Germinal center (tissue), 1 donor: ENCODE measurements around the gene CCDC182.
A peak's percentile ranks its signal among the peaks of the same experiment; 100 is the strongest.

Experiments
- DNase-seq: peaks from one replicate; pipeline ENCODE4 v3.0.0; 2012; ENCODE audit warnings: mixed read lengths, low spot score

The CCDC182 gene

DNA sequence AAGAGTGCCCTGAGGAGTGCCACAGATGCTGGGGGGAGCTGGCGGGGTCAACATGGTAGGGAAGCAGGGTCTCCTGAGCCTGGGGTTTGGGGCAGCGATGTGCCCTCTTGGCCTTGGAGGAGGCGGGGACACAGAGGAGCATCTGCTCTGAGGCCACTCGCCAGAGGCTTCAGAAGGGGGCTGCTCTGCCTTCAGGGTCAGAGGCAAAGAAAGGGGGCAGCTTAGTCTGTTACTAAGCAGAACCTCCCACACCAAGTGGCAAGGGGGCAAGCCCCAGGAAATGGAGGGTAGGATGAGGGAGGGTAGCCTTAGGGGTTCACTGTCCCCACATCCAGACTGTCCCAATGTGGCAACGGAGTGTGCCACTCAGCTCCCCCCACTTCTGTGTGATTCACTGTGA, 18.3 kb downstream of the CCDC182 start:
- no peak for DNase-seq

DNA sequence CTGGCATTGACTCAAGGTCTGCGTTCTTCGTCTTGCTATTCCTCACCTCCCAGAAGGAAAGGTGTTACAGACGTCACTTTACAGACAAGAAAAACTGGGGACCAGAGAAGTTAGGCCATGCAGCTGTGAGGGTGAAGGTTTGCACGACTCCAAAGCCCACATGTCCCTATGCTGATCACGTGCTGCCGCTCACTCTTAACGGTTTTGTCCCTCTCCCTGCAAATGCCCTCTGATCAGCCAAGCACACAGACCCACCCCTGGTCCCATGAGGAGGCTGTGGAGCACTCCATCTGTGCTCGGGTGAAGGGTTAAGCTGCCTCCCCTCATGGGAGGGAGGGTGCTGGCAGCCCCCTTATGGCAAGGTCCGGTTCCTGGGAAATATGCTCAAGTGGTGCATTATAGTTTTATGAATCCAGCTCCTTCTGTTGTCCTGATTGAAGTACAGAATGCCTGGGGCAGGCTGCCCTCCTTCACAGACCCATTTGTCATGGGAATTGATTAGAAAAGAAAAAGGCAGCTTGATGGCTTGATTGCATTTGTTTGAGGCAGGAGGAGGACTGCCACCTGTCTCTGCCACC, 18.8 kb downstream of the CCDC182 start:
- DNase-seq = no peak

DNA sequence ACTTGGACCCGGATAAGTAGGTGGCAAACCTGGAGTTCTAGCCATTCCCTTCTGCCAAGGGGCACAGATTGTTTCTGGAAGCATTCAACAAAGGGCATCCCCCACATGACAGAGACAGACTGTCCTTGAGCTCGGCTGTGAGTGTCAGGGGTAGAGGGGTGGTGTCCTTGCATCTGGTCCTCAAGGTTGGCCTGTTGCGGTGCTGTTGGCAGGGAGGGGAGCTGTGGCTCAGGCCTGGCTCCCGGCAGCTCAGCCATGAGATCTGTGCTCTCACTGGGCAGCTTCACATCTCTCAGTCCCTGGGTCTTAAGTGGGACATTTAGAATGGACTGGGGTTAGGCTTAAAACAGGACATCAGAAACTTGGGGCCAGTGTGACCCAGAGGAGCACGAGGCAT, 20.4 kb downstream of the CCDC182 start:
- DNase-seq = no peak

DNA sequence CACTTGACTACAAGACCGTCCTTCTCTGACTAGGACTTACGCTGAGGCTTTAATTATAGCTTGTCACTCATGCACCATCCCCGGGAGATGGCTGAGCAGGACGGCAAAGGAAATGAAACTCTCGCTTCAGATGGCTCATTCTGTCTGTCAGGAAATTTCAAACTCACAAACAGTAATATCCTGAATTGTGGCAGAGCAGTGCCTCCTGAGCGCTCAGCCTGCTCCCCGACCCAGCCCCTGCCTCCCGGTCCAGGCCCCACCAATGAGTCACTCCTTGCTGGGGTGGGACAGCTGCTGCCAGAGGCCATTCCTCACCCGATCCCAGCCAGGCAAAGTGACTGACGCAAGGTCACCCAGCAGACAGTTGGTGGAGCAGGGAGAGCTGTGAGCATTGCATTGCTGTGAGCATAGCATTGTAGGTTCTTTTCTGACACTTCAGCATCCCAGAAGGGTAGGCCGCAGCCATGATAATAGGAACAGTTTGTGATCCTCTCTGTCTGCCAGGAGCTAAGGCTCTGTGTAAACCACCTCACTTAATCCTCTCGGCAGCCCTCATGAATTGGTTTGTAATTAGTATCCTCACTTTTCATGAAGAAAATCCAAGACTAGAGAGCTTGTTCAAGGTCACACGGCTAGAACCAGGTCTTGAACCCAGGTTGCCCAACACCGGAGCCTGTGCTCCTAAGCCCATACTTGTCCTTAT, 20.9 kb downstream of the CCDC182 start:
- DNase-seq = peak; percentile 35

DNA sequence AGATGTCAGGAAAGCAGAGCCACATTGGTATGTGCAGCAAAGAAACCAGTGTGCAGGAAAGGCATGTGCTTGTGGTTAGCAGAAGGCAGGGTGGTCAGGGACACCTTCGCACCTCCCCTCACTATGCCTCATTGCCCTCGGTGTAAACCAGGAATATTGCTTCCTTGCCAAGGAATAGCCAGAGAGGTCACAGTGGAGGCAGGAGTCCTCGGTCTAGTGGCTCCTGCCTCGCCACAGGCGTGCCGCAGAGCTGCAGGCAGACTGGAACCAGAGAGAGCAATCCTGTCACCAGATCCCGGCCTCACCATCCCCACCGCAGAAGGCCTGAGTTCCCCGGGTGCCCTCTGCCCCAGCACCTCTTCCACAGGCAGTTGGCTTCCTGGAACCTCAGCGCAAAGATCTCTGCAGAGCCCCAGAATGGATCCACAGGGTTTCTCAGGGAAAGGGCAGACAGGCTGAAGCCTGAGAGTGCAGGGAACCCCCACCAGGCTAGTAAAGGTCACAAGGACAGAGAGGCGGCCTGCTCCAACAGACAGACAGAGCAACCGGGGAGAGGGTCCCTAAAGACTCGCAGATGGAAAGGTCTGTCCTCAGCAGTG, 21.6 kb downstream of the CCDC182 start:
- DNase-seq = no peak

DNA sequence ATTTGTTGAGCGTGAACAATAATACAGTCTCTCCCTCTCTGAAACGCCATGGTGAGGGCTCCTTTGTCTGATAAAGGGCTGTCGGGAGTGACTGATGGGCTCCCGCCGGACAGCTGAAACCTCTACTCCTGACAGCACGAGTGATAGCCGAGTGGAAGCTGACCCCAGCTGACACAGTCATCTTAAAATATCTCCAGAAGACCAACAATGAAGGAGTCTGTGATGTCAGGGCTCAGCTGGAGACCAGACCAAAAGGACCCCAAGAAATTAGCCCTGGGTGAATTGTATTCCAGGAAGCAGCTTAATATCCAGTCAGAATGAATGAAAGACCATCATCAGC, 22.4 kb downstream of the CCDC182 start:
- DNase-seq = no peak

DNA sequence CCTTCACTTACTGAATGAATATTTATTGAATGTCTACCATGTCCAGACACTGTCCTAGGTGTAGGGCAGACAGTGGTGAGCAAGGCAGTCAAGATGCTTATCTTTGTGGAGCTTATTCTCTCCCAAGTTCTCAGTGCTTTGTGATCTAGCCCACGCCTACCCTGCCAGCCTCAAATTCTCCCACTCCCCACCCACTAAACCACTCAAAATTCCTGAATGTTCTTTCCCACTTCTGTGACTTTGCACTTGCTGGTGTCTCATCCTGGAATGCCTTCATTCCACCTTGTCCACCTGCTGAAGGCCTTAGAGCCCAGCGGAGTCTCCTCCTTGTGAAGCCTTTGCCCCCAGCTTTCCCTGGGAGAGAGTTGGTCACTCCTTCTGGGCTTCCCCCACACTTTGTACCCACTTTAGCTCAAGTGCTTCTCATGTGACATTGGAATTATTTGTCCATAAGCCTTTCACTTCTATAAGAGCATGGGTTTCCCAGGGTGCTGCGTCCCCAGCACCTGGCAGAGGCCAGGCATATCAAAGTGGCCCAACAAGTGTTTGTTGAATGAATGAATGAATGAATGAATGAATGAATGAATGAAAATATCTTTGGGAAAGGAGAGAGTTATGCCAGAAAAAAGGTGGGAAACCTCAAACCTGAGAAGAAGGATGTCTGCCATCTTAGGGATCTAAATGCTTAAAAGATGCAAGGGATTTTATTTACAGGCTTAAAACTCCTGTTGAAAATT, 23.0 kb downstream of the CCDC182 start:
- no peak for DNase-seq

DNA sequence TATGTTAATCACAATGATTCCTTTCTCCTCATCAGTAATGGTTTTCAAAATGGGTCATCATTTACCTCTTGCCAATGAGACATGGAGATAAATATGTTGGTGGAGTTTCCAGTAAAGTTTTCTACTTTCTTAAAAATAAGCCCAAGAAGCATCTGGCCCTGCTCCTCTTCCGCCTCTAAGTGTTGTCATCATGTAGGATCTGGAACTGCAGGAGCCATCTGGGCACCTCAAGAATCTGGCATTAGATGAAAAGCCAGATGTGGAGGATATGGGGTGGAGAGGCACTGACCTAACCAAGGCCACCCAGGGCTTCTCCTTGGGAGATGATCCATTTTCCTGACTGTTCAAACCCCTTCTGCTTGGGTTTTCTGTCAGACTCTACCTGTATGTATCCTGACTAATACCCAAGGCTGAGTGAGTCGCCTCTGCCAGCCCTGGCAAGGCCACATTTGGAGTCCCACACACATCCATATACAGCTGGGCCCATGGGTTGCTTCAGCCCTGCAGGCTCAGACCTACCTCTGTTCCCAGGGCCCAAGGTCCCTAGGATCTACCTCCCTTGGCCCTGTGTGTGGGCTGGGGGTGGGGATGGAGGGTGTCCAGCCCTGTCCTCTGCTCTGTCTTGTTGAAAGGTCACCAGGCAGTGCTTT, 24.6 kb downstream of the CCDC182 start:
- no peak for DNase-seq

DNA sequence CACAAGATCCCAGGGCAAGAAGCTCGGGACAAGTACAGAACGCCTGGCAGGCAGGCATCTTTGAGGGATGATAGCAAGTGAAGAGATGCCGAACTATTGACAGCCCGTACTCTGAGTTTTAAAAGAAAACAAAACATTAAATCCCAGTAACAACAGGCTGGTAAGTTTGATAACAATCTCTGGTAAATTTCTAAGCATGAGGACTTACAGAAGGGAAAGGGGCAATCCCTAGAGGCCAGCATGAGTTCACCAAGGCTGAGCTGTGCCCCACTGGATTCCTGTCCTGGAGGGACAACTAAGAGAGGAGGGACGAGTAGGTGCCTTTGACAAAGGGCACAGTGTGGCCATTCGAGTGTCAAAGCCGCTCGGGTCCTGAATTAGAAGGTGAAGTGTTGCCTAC, 26.2 kb downstream of the CCDC182 start:
- no peak for DNase-seq

DNA sequence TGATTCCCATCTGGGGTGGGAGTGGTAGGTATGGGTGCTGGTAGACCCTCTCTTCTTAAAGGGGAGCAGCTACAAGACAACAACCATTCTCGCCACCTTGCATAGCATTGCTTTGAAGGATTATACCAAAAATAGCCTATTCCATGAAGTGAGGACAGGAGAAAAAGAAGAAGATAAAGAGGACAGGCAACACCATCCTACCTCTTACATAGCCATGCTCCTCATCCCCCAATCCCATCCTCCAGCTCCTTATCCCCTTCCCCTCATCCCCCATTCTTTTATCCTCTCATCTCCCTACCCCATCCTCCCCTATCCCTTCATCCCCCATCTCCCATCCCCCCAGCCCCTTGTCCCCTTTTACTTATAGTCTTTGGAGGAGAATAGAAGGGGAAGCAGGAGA, 29.1 kb downstream of the CCDC182 start:
- no peak for DNase-seq

DNA sequence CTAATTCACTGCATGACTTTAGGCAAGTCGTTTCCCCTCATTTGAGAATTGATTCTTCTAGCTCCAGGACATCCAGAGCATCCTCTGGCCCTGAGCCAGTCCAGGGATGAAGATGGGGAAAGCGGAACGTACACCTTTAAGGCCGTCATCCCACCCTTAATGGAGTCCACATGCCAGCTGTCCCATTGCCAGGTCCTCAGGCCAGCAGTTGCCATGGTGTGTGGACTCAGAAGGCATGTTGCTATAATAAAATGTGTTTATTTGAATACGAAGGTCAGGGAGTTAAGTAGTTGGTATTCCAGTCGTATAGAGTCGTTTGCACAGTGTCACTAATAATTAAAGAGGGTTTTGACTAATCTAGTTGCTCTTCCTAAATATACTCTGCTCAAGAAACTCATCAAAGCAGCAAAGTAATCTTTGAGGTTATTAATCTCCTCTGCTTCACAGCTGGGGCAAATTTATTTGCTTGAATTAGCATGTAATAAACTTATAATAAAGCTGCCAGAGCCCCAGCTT, 30.4 kb downstream of the CCDC182 start:
- DNase-seq = no peak

DNA sequence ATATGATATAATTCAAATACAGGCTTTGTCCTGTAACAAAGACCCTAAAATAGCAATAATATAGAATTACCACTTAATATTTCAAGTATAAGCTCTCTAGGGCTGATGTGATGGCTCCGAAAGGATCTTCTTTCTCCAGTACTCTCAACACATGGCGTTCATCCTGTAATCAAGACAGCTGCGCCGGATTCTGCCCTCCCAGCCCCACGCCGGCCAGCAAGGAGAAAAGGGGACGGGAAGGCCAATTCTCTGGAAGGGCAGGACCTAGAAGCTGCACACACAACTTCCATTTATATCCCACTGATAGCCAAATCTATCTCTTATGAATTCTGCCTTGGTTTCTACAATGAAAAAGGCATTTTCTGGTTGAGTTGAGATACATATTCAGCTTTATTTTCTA, 32.0 kb downstream of the CCDC182 start:
- DNase-seq = no peak

DNA sequence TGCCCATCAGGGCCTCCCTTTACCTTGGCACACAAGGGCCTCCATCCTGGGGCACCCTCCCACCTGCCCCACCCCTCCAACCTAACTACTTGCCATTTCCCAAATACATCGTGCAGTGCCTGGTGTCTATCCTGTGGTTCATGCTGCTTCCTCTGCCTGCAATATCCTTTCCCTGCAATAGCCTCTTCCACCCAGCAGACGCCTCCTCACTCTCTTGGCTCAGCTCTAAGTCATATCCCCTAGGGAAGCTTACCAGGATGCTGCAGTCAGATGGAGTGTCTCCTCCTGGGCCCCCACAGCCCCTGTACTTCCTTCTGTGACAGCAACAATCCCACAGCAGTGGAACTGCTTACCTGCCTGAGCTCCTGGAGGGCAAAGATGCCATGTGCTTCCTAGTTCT, 36.7 kb downstream of the CCDC182 start:
- no peak for DNase-seq

DNA sequence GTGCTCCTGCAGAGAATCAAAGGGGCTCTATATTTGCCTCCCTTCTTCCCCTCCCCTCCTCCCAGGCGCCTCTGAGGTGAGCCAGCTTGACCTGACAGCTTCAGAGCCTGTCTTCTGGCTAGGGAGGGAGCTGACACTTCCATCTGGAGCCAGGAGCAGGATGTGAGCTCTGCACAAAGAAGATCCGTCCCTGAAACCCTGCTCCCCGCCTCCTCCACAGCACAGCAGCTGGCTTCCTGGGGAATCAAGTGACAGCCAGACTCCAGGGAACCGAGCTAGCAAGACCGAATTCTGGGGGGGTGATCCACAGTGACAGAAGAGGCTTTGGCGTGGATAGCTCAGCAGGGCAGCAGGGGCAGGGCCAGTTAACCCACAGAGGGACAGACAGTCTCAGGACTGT, 37.2 kb downstream of the CCDC182 start:
- no peak for DNase-seq

DNA sequence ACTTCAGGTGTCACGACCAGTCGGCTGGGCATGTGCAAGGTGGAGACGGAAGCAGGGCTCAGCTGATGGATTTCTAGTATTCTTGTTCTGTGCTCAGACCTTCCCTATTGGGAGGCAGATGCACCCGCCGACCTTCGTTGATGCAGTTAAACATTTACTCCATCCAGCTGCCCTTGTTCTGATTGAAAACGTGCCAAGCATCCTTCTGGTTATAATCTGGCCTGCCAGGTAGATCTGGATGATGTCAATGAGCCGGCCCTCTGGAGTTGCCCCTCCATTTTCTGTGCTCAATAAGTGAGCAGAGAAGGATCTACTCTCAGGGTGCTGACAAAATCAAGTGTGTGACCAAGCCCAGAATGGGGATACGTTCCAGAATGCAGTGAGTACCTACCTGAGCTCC, 38.3 kb downstream of the CCDC182 start:
- no peak for DNase-seq

DNA sequence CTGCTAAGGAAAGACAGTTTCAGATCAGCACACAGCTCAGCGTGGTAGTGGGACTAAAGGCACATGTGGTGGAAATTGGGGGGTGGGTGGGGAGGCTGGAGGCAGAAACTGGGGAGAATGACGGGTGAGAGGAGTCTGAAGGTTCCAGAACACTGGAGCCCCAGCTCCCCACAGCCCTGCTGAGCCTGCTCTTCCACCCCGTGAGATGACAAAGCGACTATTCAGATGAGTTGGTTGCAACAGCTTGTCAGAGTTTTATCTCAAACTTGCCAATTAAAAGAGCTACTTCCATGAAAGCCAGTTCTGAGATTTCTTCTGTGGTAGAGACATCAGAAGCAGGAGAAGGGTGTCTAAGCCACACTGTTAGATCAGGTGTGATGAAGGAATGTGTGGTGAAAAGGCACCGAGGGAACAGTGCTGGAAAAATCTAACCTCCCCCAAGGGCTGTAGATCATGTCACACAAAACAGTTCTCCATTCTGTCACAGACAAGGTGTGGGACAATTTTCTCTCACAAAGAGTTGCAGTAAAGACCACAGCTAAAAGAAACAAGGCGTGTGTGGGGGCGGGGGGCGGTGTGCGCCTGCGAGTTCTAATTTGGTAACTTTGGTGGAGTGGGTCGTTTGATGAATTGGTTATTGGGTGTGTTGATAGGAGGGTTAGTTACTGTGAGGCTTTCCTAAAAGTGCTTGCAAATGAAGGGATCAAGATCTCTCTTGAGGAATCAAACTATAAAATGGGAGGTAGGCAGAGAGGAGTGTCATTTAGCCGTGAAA, 39.0 kb downstream of the CCDC182 start:
- no peak for DNase-seq

DNA sequence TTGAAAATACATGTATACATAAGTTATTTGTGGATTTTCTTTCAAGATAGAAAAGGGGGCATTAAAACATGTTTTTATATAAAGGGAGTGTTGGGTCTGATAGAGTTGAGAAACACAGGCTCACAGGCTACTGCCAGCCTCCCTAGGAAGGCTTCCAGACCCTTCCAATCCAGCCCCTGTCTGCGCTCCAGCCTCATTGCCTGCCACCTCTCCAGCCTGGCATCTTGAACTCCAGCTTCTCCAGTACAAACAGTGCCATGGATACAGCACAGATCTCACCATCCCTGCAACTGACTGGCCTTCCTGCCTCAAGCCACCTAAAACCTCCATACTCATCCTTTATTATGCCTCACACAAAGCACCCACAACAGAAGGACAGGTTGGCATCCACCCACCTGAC, 40.7 kb downstream of the CCDC182 start:
- DNase-seq = no peak

DNA sequence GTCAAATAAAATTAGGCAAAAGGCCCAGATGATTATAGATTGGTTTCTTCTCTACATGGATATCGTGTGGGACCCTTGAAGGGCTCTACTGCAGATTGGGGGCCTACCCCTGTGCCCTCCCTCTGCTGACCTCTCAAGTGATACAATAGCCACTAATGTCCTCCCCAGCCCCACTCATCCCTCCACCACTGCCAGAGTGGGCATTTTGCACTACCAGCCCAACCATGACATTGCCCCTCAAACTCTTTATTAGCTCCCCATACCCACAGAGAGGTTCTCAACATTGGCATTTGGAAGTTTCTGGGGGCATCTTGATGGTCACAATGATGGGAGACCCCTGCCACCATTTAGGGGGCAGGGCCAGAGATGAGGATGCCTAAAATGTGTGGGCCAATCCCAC, 41.8 kb downstream of the CCDC182 start:
- no peak for DNase-seq

DNA sequence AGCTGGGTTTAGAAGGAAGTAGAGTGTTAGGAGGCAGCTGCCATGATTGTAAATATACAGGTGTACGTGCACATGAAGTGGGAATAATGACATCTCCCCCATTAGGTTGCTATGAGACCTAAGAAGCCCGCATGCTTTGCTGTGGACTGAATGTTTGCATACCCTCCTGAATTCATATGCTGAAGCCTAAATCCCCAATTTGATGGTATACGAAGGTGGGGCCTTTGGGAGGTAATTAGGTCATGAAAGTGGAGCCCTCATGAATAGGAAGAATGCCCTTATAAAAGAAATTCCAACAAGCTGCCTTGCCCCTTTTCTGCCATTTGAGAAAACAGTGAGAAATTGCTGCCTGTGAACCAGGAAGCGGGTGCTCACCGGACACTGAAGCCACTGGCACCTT, 44.0 kb downstream of the CCDC182 start:
- no peak for DNase-seq

DNA sequence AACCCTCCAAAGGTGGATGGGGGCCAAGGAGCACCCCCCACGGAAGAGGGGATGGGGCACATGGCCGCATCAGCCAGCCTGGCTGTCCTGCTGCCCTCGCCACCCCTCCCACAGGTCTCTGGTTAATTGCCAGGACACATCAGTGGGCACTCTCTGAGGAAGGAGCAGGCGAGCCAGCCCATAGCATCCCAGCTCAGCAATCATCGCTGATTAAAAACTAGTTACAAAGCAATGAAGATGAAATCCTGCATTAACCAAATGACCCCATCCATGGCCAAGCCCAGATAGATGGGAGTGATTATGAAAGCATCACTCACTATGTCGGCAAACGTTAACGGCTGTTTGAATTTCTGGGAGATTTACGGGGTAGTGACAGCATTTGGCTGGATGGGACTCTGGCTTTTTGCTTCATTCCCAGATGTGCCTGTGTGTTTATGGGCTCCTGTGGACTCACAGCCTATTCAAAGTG, 45.3 kb downstream of the CCDC182 start:
- no peak for DNase-seq

DNA sequence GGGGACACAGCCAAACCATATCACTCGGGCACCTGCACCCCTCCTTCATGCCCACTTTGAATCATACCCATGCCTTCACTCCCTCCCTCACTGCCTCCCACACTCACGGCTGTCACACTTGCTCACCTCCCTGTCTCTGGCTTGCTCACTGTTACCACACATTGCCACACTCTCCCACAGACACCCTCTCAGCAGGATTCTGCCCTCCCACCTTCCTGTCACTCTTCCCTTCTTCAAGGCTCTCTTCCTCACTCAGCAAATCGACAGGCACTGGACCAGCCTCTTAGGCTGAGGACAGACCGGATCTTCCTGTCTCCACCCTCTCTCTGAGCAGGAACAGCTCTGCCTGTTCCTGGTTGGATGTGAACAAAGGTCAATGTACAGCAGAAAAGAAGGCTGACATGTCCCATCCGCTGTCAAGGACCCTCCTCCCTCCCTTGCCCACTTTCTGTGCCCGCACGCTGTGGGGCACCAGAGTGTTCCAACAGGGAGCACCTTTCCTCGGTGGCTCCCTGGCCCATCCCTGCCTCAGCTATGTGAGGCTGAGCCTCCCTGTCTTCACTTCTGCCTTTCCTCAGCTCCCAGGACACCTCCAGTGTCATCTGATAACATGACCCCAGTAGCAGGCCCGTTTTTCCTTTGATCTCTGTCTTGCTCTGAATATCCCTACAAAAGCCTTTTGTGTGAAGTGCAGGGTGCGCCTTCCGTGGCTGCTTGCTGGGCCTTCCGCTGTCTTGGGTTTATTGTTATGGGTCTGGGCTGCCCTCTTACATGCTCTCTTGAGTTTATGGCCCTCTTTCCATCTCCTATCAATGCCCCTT, 47.0 kb downstream of the CCDC182 start:
- no peak for DNase-seq
